Body of pancreas (tissue), 4 donors: ENCODE measurements around the gene BRD1.

ENCODE experiments used
- POLR2A ChIP-seq, 3 donors: fragments of 450-650 bp; IDR thresholded peaks; one replicate each; pipeline ENCODE4 v1.6.1; 2016; ENCODE audit warnings: antibody characterized with exemption in 3 of 3, mild to moderate bottlenecking in 2 of 3
- TF ChIP-seq, protein P1 (sequence below), 7 experiments: fragments of 450-650 bp in 4 of 7; fragments of 200-600 bp in 3 of 7; sonication (generic) in 3 of 7; IDR thresholded peaks; one replicate each; pipeline ENCODE4 v1.5.1; 2016 to 2019; ENCODE audit warnings: antibody characterized with exemption in 7 of 7

- TF ChIP-seq POLR2A (IDR thresholded peaks at IDR 0.05), result no peak
- TF ChIP-seq, protein P1, sequence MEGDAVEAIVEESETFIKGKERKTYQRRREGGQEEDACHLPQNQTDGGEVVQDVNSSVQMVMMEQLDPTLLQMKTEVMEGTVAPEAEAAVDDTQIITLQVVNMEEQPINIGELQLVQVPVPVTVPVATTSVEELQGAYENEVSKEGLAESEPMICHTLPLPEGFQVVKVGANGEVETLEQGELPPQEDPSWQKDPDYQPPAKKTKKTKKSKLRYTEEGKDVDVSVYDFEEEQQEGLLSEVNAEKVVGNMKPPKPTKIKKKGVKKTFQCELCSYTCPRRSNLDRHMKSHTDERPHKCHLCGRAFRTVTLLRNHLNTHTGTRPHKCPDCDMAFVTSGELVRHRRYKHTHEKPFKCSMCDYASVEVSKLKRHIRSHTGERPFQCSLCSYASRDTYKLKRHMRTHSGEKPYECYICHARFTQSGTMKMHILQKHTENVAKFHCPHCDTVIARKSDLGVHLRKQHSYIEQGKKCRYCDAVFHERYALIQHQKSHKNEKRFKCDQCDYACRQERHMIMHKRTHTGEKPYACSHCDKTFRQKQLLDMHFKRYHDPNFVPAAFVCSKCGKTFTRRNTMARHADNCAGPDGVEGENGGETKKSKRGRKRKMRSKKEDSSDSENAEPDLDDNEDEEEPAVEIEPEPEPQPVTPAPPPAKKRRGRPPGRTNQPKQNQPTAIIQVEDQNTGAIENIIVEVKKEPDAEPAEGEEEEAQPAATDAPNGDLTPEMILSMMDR (IDR thresholded peaks at IDR 0.05), result no peak
Observed at GRCh38 chr22:49760630-49761571, 66.8 kb downstream of the BRD1 start.
